ENCODE data around the gene PDCD1.

- no peak for TF ChIP-seq CTCF (conservative IDR thresholded peaks at IDR 0.05; ENCODE audit: low read length)
- no peak for TF ChIP-seq EZH2phosphoT487 (IDR thresholded peaks at IDR 0.05; ENCODE audit: borderline replicate concordance)
Measured at GRCh38 chr2:241816431-241817121, 42.1 kb downstream of the PDCD1 start.

Measured in Loucy (cell line).